Suprapubic skin (tissue), 4 donors: ENCODE data around the gene IL17RD. TPM values are rescaled to one million over a fixed set of nuclear protein-coding genes. Genes with fewer than 3 reads are reported as not detected.

ENCODE experiments used
- DNase-seq, 2 donors: peaks; one replicate each; pipeline ENCODE4 v3.0.0-alpha.2; 2019; ENCODE audit warnings: low spot score in 2 of 2
- H3K27ac ChIP-seq: fragments of 200-600 bp; sonication (generic); one replicate; pipeline ENCODE4 v1.5.1; 2019
- H3K27me3 ChIP-seq: fragments of 200-600 bp; sonication (generic); one replicate; pipeline ENCODE4 v1.5.1; 2019
- H3K36me3 ChIP-seq: fragments of 200-600 bp; sonication (generic); one replicate; pipeline ENCODE4 v1.5.1; 2019
- H3K4me1 ChIP-seq: fragments of 200-600 bp; sonication (generic); one replicate; pipeline ENCODE4 v1.5.1; 2019
- H3K4me3 ChIP-seq: fragments of 200-600 bp; sonication (generic); one replicate; pipeline ENCODE4 v1.5.1; 2019; ENCODE audit warnings: mild to moderate bottlenecking
- H3K9me3 ChIP-seq: fragments of 200-600 bp; sonication (generic); one replicate; pipeline ENCODE4 v1.5.1; 2019
- EP300 ChIP-seq: sonication (generic); formaldehyde crosslinking; IDR thresholded peaks from one replicate; pipeline ENCODE4 v1.6.1; 2017; ENCODE audit warnings: antibody characterized with exemption
- POLR2A ChIP-seq, 2 donors: fragments of 450-650 bp; IDR thresholded peaks; one replicate each; pipeline ENCODE4 v1.6.1; 2017; ENCODE audit warnings: antibody characterized with exemption in 2 of 2, mild to moderate bottlenecking in 2 of 2, moderate library complexity in 2 of 2
- POLR2AphosphoS5 ChIP-seq, 3 donors: sonication (generic); formaldehyde crosslinking; IDR thresholded peaks; one replicate each; pipeline ENCODE4 v1.6.1; 2017; ENCODE audit warnings: antibody characterized with exemption in 3 of 3
- WGBS: methylation state at CpG from one replicate; pipeline ENCODE4 v1.1.5; 2018; 5-methylcytosine and 5-hydroxymethylcytosine counted together
- total RNA-seq, 4 donors: library from RNA; depleted of rRNA; stranded (reverse); fragments of >200 nt; gene quantifications; one replicate each; pipeline ENCODE4 v1.1.0, GENCODE V29; 2016
- TF ChIP-seq, protein P1 (sequence below), 2 donors: fragments of 200-600 bp in 1 of 2; fragments of 450-650 bp in 1 of 2; sonication (generic) in 1 of 2; IDR thresholded peaks; one replicate each; pipeline ENCODE4 v1.5.1; 2016 to 2019; ENCODE audit warnings: antibody characterized with exemption in 2 of 2, mild to moderate bottlenecking in 1 of 2, moderate library complexity in 1 of 2

Gene IL17RD
- total RNA-seq, 4 donors from 2014 or later = 2.2 to 6.1 (median 3.7) TPM

DNA sequence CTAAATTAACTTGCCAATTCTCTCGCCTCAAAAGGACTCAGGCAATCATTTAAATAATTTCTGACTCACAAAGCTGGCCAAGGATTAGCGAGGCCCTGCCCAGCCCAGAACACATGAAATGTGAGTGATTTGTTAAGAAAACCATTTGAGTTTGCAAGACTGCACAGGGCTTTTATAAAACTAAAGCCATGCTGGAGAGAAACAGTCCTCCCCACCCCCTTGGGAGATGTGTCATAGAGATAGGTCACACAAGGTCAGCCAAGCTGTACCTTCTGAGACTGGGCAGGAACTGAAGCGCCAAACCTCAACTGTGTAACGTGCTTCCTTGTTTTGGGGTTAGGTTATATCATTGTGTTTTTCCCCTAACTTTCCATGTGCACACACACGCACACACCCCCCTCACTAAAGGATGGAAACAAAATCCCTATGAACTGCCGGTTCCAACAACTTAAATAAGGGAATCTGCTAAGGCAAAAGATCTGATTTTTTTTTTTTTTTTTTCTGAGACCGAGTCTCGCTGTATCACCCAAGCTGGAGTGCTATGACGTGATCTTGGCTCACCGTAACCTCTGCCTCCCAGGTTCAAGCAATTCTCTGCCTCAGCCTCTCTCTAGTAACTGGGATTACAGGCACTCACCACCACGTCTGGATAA is 96.6 kb downstream of the IL17RD start:
- H3K36me3 ChIP-seq = no peaks in the 10 kb centered on the region
- no peaks in the 10 kb centered on the region for H3K9me3 ChIP-seq
- H3K4me3 ChIP-seq = no peak overlapping the region
- 16% methylated on average over 11 of the region's 11 CpGs for WGBS
- peak; percentile 81 to 82 for DNase-seq
- H3K27me3 ChIP-seq = no peaks in the 10 kb centered on the region
- H3K4me1 ChIP-seq = peaks cover 45% of the 10 kb centered on the region
- no peak for TF ChIP-seq EP300
- TF ChIP-seq POLR2AphosphoS5 (IDR thresholded peaks at IDR 0.05) = peak in 2 of 3 donors; percentile 51 to 77
- peak overlapping the region; percentile 79 for H3K27ac ChIP-seq

DNA sequence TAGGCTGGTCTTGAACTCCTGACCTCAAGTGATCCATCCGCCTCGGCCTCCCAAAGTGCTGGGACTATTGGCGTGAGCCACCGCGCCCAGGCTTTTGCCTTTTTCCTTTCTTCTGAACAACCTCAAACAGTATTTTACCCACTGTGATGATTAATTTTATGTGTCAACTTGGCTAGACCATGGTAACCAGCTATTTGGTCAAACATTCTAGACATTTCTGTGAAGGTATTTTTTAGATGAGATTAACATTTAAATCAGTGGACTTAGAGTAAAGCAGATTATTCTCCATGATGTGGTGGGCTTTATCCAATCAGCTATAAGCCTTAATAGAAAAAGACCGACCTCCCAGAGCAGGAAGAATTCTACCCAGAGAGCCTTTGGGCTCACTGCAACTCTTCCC is 98.7 kb downstream of the IL17RD start:
- H3K9me3 ChIP-seq = no peaks in the 10 kb centered on the region
- TF ChIP-seq, protein P1, sequence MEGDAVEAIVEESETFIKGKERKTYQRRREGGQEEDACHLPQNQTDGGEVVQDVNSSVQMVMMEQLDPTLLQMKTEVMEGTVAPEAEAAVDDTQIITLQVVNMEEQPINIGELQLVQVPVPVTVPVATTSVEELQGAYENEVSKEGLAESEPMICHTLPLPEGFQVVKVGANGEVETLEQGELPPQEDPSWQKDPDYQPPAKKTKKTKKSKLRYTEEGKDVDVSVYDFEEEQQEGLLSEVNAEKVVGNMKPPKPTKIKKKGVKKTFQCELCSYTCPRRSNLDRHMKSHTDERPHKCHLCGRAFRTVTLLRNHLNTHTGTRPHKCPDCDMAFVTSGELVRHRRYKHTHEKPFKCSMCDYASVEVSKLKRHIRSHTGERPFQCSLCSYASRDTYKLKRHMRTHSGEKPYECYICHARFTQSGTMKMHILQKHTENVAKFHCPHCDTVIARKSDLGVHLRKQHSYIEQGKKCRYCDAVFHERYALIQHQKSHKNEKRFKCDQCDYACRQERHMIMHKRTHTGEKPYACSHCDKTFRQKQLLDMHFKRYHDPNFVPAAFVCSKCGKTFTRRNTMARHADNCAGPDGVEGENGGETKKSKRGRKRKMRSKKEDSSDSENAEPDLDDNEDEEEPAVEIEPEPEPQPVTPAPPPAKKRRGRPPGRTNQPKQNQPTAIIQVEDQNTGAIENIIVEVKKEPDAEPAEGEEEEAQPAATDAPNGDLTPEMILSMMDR (IDR thresholded peaks at IDR 0.05) = no peak
- TF ChIP-seq POLR2A (IDR thresholded peaks at IDR 0.05) = no peak
- no peak for TF ChIP-seq EP300
- no peak for TF ChIP-seq POLR2AphosphoS5 (IDR thresholded peaks at IDR 0.05)
- peaks cover 59% of the 10 kb centered on the region for H3K4me1 ChIP-seq
- DNase-seq = no peak
- WGBS = 94% methylated on average over 6 of the region's 6 CpGs
- no peaks in the 10 kb centered on the region for H3K36me3 ChIP-seq
- H3K27me3 ChIP-seq = no peaks in the 10 kb centered on the region
- no peak overlapping the region for H3K27ac ChIP-seq
- no peak overlapping the region for H3K4me3 ChIP-seq

DNA sequence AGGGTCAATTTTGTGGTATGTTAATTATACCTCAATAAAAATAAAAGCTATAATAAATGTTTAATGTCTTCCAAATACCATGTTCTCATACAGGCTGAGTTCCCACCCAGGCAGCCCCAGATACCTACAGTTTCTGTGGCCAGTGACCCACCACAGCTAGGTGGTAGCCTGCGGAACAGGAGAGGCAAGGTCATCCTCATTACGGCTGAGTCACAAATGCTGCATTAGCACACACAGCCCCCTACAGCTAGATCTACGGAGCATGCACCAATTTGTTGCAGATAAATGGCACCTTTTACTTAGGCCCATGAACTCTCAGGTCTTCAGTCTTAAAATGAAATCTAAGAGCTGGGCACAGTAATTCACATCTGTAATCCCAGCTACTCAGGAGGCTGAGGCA is 99.6 kb downstream of the IL17RD start:
- no peaks in the 10 kb centered on the region for H3K27me3 ChIP-seq
- H3K27ac ChIP-seq = no peak overlapping the region
- H3K36me3 ChIP-seq = no peaks in the 10 kb centered on the region
- peaks cover 68% of the 10 kb centered on the region for H3K4me1 ChIP-seq
- no peaks in the 10 kb centered on the region for H3K9me3 ChIP-seq
- TF ChIP-seq, protein P1 (IDR thresholded peaks at IDR 0.05) = no peak
- TF ChIP-seq POLR2A (IDR thresholded peaks at IDR 0.05) (no peak), POLR2AphosphoS5 (IDR thresholded peaks at IDR 0.05) (no peak), EP300 (no peak)
- H3K4me3 ChIP-seq = no peak overlapping the region
- no peak for DNase-seq
- 92% methylated on average over 3 of the region's 3 CpGs for WGBS

DNA sequence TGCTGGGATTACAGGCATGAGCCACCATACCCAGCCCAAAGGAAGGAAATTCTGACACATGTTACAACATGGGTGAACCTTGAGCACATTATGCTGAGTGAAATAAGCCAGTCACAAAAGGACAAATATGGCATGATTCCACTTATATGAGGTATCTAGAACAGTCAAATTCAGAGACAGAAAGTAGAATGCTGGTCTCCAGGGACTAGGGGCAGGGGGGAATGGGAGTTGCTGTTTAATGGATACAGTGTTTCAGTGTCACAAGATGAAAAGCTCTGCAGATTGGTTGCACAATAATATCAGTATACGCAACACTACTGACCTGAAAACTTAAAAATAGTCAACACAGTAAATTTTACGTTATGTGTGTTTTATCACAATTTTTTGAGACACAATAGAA is 100.6 kb downstream of the IL17RD start:
- peaks cover 73% of the 10 kb centered on the region for H3K4me1 ChIP-seq

DNA sequence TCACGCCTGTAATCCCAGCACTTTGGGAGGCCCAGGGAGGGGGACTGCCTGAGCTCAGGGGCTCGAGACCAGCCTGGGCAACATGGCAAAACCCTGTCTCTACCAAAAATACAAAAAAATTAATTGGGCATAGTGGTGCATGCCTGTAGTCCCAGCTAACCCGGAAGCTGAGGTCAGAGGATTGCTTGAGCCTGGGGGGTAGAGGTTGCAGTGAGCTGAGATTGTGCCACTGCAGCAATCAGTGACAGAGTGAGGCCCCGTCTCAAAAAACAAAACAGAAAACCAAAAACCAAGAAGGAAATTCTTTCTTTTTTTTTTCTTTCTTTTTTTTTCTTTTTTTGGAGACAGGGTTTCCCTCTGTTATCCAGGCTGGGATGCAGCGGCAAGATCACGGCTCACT is 101.2 kb downstream of the IL17RD start:
- TF ChIP-seq, protein P1 (IDR thresholded peaks at IDR 0.05) = no peak
- DNase-seq = no peak
- no peaks in the 10 kb centered on the region for H3K27me3 ChIP-seq
- H3K4me1 ChIP-seq = peaks cover 70% of the 10 kb centered on the region
- H3K4me3 ChIP-seq = no peak overlapping the region
- H3K27ac ChIP-seq = peak overlapping the region; percentile 23
- H3K36me3 ChIP-seq = no peaks in the 10 kb centered on the region
- H3K9me3 ChIP-seq = no peaks in the 10 kb centered on the region
- WGBS = 81% methylated on average over 6 of the region's 6 CpGs

More for the DNA sequence above, 100.6 kb downstream of the IL17RD start:
- Histone ChIP-seq H3K4me3 (no peak overlapping the region), H3K36me3 (no peaks in the 10 kb centered on the region), H3K27ac (peak overlapping the region; percentile 23), H3K27me3 (no peaks in the 10 kb centered on the region), H3K9me3 (no peaks in the 10 kb centered on the region)
- peak in 1 of 2 donors; percentile 61 for DNase-seq
- TF ChIP-seq EP300 = no peak
- no peak for TF ChIP-seq POLR2A (IDR thresholded peaks at IDR 0.05)
- TF ChIP-seq POLR2AphosphoS5 (IDR thresholded peaks at IDR 0.05) = peak in 1 of 3 donors; percentile 35
- TF ChIP-seq, protein P1 (IDR thresholded peaks at IDR 0.05) = no peak
- 73% methylated on average over 2 of the region's 2 CpGs for WGBS

DNA sequence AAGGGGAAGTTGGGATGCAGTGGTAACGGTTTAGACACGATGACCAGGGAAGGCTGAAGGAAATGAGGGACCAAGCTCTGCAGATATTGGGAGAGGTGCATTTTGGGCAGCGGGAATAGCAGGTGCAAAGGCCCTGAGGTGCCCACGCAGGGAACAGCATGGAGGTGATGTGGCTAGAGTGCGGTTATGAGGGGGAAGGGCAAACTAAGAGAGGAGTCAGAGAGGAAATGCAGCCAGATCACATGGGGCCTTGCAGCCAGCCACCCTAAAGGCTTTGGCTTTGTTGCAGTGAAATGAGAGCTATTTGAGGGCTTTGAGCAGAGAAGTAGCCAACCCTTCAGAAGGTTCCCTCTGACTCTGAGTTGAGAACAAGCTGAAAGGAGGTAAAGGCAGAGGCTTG is 102.1 kb downstream of the IL17RD start:
- Histone ChIP-seq H3K4me1 (peaks cover 60% of the 10 kb centered on the region), H3K36me3 (no peaks in the 10 kb centered on the region), H3K27ac (peak overlapping the region; percentile 28), H3K27me3 (no peaks in the 10 kb centered on the region), H3K4me3 (no peak overlapping the region), H3K9me3 (no peaks in the 10 kb centered on the region)
- 81% methylated on average over 5 of the region's 5 CpGs for WGBS
- DNase-seq = no peak
- TF ChIP-seq EP300 = no peak
- no peak for TF ChIP-seq POLR2A (IDR thresholded peaks at IDR 0.05)
- TF ChIP-seq, protein P1 (IDR thresholded peaks at IDR 0.05) = no peak
- TF ChIP-seq POLR2AphosphoS5 (IDR thresholded peaks at IDR 0.05) = no peak
